PFSK-1 (cell line): Measurements from ENCODE around the gene COL6A3.

ENCODE experiments used
- POLR2AphosphoS5 ChIP-seq: IDR thresholded peaks from 2 replicates; pipeline ENCODE4 v1.6.1; 2012; ENCODE audit warnings: low read depth, mild to moderate bottlenecking, control low read depth, low read length, moderate library complexity
- REST ChIP-seq, 2 experiments: IDR thresholded peaks; 2 replicates each; pipeline versions ENCODE4 v1.6.1 to v1.8.0; 2011 to 2012; ENCODE audit warnings: low read depth in 2 of 2, low read length in 2 of 2, control low read depth in 1 of 2, inconsistent platforms in 1 of 2, mild to moderate bottlenecking in 1 of 2, moderate library complexity in 1 of 2; ENCODE audit not compliant: insufficient read depth in 1 of 2

GRCh38 chr2:237358721-237359517 is 55.0 kb downstream of the COL6A3 start:
- TF ChIP-seq REST (IDR thresholded peaks at IDR 0.05; ENCODE audit: insufficient read depth in 1 of 2, low read depth in 2 of 2, low read length in 2 of 2), result no peak
- TF ChIP-seq POLR2AphosphoS5, result no peak
